ENCODE results near the gene LRRC45.

The LRRC45 gene

GRCh38 chr17:82060001-82060380 is 36.9 kb downstream of the LRRC45 start:
- TF ChIP-seq CTCF (IDR thresholded peaks at IDR 0.05; ENCODE audit: borderline replicate concordance, insufficient read depth, low read depth, low read length): no peak
- H3K4me3 ChIP-seq (ENCODE audit: low read depth, low read length): no peak overlapping the region

- no peak for TF ChIP-seq CTCF (IDR thresholded peaks at IDR 0.05; ENCODE audit: borderline replicate concordance, insufficient read depth, low read depth, low read length)
These were observed 37.5 kb downstream of the LRRC45 start for GRCh38 chr17:82060614-82061013.

DNA sequence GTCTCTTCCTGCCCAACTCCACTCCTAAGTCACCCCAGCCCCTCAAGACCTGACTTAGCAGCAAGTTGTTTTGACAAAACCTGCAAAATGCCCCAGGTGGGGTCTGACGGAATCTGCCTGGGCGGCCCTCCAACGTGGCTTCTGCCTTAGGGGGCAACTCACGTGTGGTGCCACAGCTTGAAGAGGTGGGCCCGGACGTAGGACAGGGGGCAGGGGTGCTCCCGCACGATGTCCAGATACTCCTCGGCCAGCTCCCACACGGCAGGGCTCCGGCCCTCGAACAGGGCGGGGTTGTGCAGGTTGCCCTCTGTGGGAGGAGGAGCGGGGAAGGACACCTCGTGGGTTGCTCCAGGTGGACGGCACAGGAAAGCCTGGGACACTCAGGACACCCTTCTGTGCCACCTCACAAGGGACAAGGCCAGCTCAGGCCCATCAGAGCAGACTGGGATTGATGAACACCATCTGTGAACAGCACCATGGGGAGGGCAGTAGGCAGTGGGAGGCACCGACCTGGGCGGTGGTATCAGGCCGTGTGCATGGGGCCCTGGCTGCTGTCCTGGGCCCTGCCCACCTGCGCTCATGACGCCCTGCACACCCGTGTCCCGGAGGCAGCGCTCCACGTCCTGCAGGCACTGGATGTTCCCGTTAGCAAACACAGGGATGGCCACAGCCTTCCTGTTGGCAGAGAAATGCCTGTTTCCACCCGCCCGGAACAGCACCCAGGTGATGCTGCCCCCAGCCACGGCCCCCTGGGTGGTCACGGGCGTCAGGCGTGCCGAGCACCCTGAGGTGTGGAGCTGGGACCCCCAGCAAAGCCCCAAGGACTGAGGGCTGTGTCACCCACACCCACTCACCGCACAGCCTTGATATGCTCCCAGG is 38.2 kb downstream of the LRRC45 start:
- H3K4me3 ChIP-seq (ENCODE audit: low read depth, low read length): no peak overlapping the region
- no peak for TF ChIP-seq CTCF (IDR thresholded peaks at IDR 0.05; ENCODE audit: borderline replicate concordance, insufficient read depth, low read depth, low read length)

More at GRCh38 chr17:82060614-82061013, 37.5 kb downstream of the LRRC45 start:
- H3K4me3 ChIP-seq (ENCODE audit: low read depth, low read length): no peak overlapping the region

GRCh38 chr17:82062076-82062983 is 39.2 kb downstream of the LRRC45 start:
- no peak for TF ChIP-seq CTCF (IDR thresholded peaks at IDR 0.05; ENCODE audit: borderline replicate concordance, insufficient read depth, low read depth, low read length)
- no peak overlapping the region for H3K4me3 ChIP-seq (ENCODE audit: low read depth, low read length)

- H3K4me3 ChIP-seq (ENCODE audit: low read depth, low read length): no peak overlapping the region
- no peak for TF ChIP-seq CTCF (IDR thresholded peaks at IDR 0.05; ENCODE audit: borderline replicate concordance, insufficient read depth, low read depth, low read length)
These were observed 39.9 kb downstream of the LRRC45 start for GRCh38 chr17:82062984-82063368.

DNA sequence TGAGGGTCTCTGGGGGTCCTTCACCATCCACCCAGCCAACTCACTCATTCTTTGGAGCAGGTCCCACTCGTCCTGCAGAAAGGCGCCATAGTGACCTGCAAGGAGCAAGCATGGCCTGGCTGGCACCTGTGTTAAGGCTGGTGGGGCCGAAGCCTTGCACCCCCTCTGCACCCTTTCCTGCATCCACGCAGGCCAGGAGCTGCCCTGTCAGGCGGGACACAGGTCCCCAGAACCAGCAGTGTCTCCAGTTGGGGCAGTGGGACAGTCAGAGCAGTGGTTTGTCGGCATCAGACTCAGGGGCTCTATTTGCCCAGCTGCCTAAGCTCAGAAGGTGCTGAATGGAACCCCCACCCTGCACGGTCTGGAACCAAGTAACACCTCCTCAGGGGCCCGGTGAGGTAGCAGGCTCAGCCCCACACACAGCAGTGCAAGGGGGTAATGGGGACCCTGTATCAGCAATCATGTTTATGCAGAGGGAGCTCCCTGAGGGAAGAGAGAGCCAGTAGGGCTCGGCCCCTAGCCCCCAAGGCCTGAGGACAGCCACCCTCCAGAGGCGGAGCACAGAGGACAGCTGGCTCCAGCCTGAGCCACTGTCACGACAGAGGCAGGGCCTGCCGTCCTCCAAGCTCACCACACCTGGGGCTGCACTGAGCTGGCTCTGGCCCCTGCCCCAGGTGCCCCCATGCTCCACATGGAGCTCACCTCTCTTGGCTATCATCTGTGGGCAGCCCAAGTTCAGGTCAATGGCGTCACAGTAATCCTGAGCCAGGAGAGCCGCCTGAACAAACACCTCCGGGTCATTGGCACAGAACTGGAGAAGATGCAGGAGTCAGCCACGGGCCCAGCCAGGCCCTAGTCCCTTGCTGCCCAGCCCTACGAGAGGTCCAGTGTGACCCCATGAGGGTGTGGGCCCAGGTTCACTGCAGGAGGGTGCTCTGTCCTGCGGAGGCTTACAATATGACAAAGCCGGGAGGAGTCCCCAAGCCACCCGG is 40.6 kb downstream of the LRRC45 start:
- H3K4me3 ChIP-seq (ENCODE audit: low read depth, low read length): no peak overlapping the region
- no peak for TF ChIP-seq CTCF (IDR thresholded peaks at IDR 0.05; ENCODE audit: borderline replicate concordance, insufficient read depth, low read depth, low read length)

Data from GM12875 (cell line).